SK-N-SH (cell line): ENCODE measurements around the gene PROM1. TPM values are rescaled to one million over a fixed set of nuclear protein-coding genes. Genes with fewer than 3 reads are reported as not detected.

ENCODE experiments used
- CTCF ChIA-PET: fragments of 300-600, 350-600 bp; formaldehyde crosslinking; extraction: SDS; loops from one replicate; lab custom pipeline; 2021; lab: Yijun Ruan, JAX
- POLR2A ChIA-PET: fragments of 350-600 bp; sonication (Branson Sonifier 250); formaldehyde crosslinking; extraction: SDS; loops from one replicate; lab custom pipeline; 2020; ENCODE audit warnings: antibody characterized with exemption, inconsistent platforms; lab: Yijun Ruan, JAX
- DNase-seq: peaks from one replicate; pipeline ENCODE4 v3.0.0; 2012
- H2AFZ ChIP-seq: fragments of 200-600 bp; sonication (generic); 2 replicates; pipeline ENCODE4 v1.8.1; 2016; ENCODE audit warnings: antibody characterized with exemption, mild to moderate bottlenecking, low read depth
- H3F3A ChIP-seq: fragments of 200-600 bp; sonication (generic); replicated peaks from 2 replicates; pipeline ENCODE3; 2016; ENCODE audit warnings: antibody characterized with exemption, mild to moderate bottlenecking; ENCODE audit not compliant: insufficient read depth
- H3K27ac ChIP-seq, 2 experiments: fragments of 200-500 bp in 1 of 2; fragments of 200-600 bp in 1 of 2; sonication (Bioruptor generic) in 1 of 2; sonication (generic), shearing (Covaris generic) in 1 of 2; 2 replicates each; pipeline versions ENCODE4 v1.5.1 to v1.6.1; 2014 to 2016; ENCODE audit warnings: low read depth in 2 of 2, inconsistent platforms in 1 of 2, low read length in 1 of 2, mild to moderate bottlenecking in 1 of 2, mixed read lengths in 1 of 2
- H3K27me3 ChIP-seq: fragments of 200-600 bp; sonication (generic), shearing (Covaris generic); 2 replicates; pipeline ENCODE4 v1.6.1; 2016; ENCODE audit warnings: mixed run types; ENCODE audit not compliant: insufficient read depth
- H3K36me3 ChIP-seq, 2 experiments: fragments of 200-500 bp in 1 of 2; fragments of 200-600 bp in 1 of 2; sonication (Bioruptor generic) in 1 of 2; sonication (generic) in 1 of 2; replicated peaks in 1 of 2; 2 replicates each; pipeline versions ENCODE3 to v1.5.1; 2014 to 2016; ENCODE audit warnings: low read length in 1 of 2, mild to moderate bottlenecking in 1 of 2; ENCODE audit not compliant: insufficient read depth in 2 of 2, control insufficient read depth in 1 of 2
- H3K4me1 ChIP-seq, 2 experiments: fragments of 200-500 bp in 1 of 2; fragments of 200-600 bp in 1 of 2; sonication (Bioruptor generic) in 1 of 2; sonication (generic), shearing (Covaris generic) in 1 of 2; 2 replicates each; pipeline versions ENCODE4 v1.5.1 to v1.6.1; 2014 to 2016; ENCODE audit warnings: low read depth in 1 of 2, low read length in 1 of 2, mixed run types in 1 of 2; ENCODE audit not compliant: insufficient read depth in 2 of 2, control insufficient read depth in 1 of 2
- H3K4me2 ChIP-seq: fragments of 200-600 bp; sonication (generic), shearing (Covaris generic); 2 replicates; pipeline ENCODE4 v1.6.1; 2017; ENCODE audit warnings: mixed run types
- H3K4me3 ChIP-seq, 2 experiments: fragments of 200-500 bp in 1 of 2; fragments of 200-600 bp in 1 of 2; sonication (Bioruptor generic) in 1 of 2; sonication (generic), shearing (Covaris generic) in 1 of 2; 2 replicates each; pipeline versions ENCODE4 v1.5.1 to v1.8.1; 2014 to 2016; ENCODE audit warnings: low read depth in 2 of 2, inconsistent platforms in 1 of 2, low read length in 1 of 2, mild to moderate bottlenecking in 1 of 2, mixed read lengths in 1 of 2, moderate library complexity in 1 of 2
- H3K79me2 ChIP-seq: fragments of 200-600 bp; sonication (generic); 2 replicates; pipeline ENCODE4 v1.8.1; 2017; ENCODE audit warnings: mild to moderate bottlenecking; ENCODE audit not compliant: insufficient read depth
- H3K9ac ChIP-seq: fragments of 200-600 bp; sonication (generic); 2 replicates; pipeline ENCODE4 v1.6.1; 2017; ENCODE audit warnings: mixed run types
- H3K9me2 ChIP-seq: fragments of 200-600 bp; sonication (generic); 2 replicates; pipeline ENCODE4 v1.6.1; 2017; ENCODE audit warnings: mixed run types
- H3K9me3 ChIP-seq: fragments of 200-600 bp; sonication (generic); 2 replicates; pipeline ENCODE4 v1.6.1; 2017; ENCODE audit warnings: mixed run types, mild to moderate bottlenecking, moderate library complexity
- H4K20me1 ChIP-seq: fragments of 200-600 bp; sonication (generic); 2 replicates; pipeline ENCODE4 v1.6.1; 2017; ENCODE audit warnings: mild to moderate bottlenecking, mixed run types; ENCODE audit not compliant: insufficient read depth
- EP300 ChIP-seq, 2 experiments: IDR thresholded peaks; 2 replicates each; pipeline versions ENCODE4 v1.4.0 to v1.6.1; 2012; ENCODE audit warnings: borderline replicate concordance in 1 of 2, low read depth in 1 of 2, low read length in 1 of 2
- EZH2phosphoT487 ChIP-seq: fragments of 200-600 bp; sonication (generic); IDR thresholded peaks from 2 replicates; pipeline ENCODE4 v1.6.1; 2017; ENCODE audit warnings: low read depth, mixed run types, mild to moderate bottlenecking, antibody characterized with exemption, moderate library complexity, borderline replicate concordance
- FOSL2 ChIP-seq: IDR thresholded peaks from 2 replicates; pipeline ENCODE4 v1.4.0; 2012; ENCODE audit warnings: low read depth, mild to moderate bottlenecking, moderate library complexity, borderline replicate concordance
- FOXJ3 ChIP-seq: sonication (generic); formaldehyde crosslinking; IDR thresholded peaks from 2 replicates; pipeline ENCODE4 v1.5.1; 2020; ENCODE audit warnings: mild to moderate bottlenecking, missing genetic modification reagents
- FOXM1 ChIP-seq: IDR thresholded peaks from 2 replicates; pipeline ENCODE4 v1.4.0; 2012; ENCODE audit warnings: low read depth, mild to moderate bottlenecking
- GABPA ChIP-seq: IDR thresholded peaks from 2 replicates; pipeline ENCODE4 v1.4.0; 2012; ENCODE audit warnings: low read depth, mild to moderate bottlenecking
- GATA2 ChIP-seq: sonication (generic); formaldehyde crosslinking; IDR thresholded peaks from 2 replicates; pipeline ENCODE4 v1.5.0; 2020; ENCODE audit warnings: mild to moderate bottlenecking, missing genetic modification reagents
- MEF2A ChIP-seq: IDR thresholded peaks from 2 replicates; pipeline ENCODE4 v1.4.0; 2012; ENCODE audit warnings: low read depth, borderline replicate concordance
- MXI1 ChIP-seq: IDR thresholded peaks from 2 replicates; pipeline ENCODE4 v1.6.1; 2012; ENCODE audit warnings: mild to moderate bottlenecking, low read depth, low read length, improper control_type of control experiment
- NFIC ChIP-seq: IDR thresholded peaks from 2 replicates; pipeline ENCODE4 v1.4.0; 2012; ENCODE audit warnings: borderline replicate concordance
- NRF1 ChIP-seq: IDR thresholded peaks from 2 replicates; pipeline ENCODE4 v1.6.1; 2012; ENCODE audit warnings: low read depth, mild to moderate bottlenecking, low read length
- POLR2AphosphoS5 ChIP-seq: IDR thresholded peaks from 2 replicates; pipeline ENCODE4 v1.6.1; 2012; ENCODE audit warnings: low read depth, low read length
- RCOR1 ChIP-seq: fragments of 150-350 bp; IDR thresholded peaks from 2 replicates; pipeline ENCODE4 v1.6.1; 2017; ENCODE audit warnings: antibody characterized with exemption, low read length
- SMC3 ChIP-seq: IDR thresholded peaks from 2 replicates; pipeline ENCODE4 v1.6.1; 2012; ENCODE audit warnings: low read depth, low read length, improper control_type of control experiment
- TCF12 ChIP-seq: IDR thresholded peaks from 2 replicates; pipeline ENCODE4 v1.4.0; 2012
- TEAD4 ChIP-seq: IDR thresholded peaks from 2 replicates; pipeline ENCODE4 v1.4.0; 2012; ENCODE audit warnings: mild to moderate bottlenecking, borderline replicate concordance; ENCODE audit not compliant: insufficient read depth
- YY1 ChIP-seq: IDR thresholded peaks from 2 replicates; pipeline ENCODE4 v1.4.0; 2012; ENCODE audit warnings: low read depth, mild to moderate bottlenecking
- WGBS: methylation state at CpG from one replicate; pipeline ENCODE4 v1.1.6; 2017; ENCODE audit warnings: low lambda C conversion rate; 5-methylcytosine and 5-hydroxymethylcytosine counted together
- polyA plus RNA-seq, 3 experiments: library from polyadenylated mRNA; depleted of rRNA; stranded (reverse); fragments of >200 nt; gene quantifications; 2 replicates each; pipeline ENCODE4 v1.2.3, GENCODE V29; 2012
- TF ChIP-seq, protein P1 (sequence below): IDR thresholded peaks from 2 replicates; pipeline ENCODE4 v1.4.0; 2012; ENCODE audit warnings: low read depth
- TF ChIP-seq, protein P2 (sequence below): IDR thresholded peaks from 2 replicates; pipeline ENCODE4; 2012
- TF ChIP-seq, protein P3 (sequence below): fragments of 150-350 bp; IDR thresholded peaks from 2 replicates; pipeline ENCODE4 v1.6.1; 2017; ENCODE audit warnings: antibody characterized with exemption, low read length, low read depth, borderline replicate concordance
- TF ChIP-seq, protein P4 (sequence below): fragments of 200-600 bp; sonication (generic); IDR thresholded peaks from 2 replicates; pipeline ENCODE4 v1.6.1; 2017; ENCODE audit warnings: antibody characterized with exemption, mild to moderate bottlenecking, moderate library complexity
- TF ChIP-seq, protein P5 (sequence below): IDR thresholded peaks from 2 replicates; pipeline ENCODE4 v1.4.0; 2012; ENCODE audit warnings: low read depth, borderline replicate concordance

PROM1 gene
- polyA plus RNA-seq, 1 of the 3 experiments (the other 2 are of a cell fraction) = not detected

DNA sequence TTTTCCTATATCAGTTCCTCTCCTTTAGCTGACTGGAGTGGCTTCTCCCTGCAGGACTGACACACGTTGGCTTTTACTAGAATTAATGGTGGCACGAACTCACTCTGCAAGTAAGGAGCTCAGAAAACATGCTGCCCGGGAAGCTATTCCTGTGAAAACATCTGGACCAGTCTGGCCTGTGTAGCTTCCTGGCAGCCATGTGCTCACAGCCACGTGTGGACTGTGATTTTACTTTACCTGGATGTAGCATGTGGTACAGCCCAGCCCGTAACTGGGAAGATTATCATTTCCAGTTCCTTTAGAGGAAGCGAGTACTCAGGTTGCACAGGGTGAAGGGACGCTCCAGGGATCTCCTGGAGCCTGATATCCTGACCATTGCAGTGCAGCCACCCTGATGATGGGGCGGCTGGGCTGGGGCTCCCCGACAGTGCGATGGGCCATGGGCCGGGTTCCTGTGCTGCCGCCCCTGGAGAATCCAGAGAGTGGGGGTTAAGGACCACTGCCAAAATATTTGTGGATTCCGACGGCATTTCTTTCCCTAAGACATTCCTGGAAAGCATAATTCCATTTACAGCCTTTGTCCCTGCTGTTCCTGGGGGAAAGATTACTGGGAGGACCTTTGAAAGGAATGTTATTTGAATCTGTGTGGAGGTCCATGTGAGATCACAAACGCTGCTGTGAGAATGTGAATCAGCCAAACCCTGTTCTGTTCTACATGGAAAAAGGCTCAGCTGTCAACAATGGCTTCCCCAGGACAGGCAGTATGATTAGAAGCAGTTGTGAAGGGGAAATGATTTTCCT, 35.0 kb downstream of the PROM1 start:
- no peaks in the 10 kb centered on the region for H3K9me2 ChIP-seq
- no peak overlapping the region for H3K4me3 ChIP-seq
- H2AFZ ChIP-seq = no peak overlapping the region
- 74% methylated on average over 14 of the region's 15 CpGs for WGBS
- DNase-seq = no peak
- H4K20me1 ChIP-seq = no peaks in the 10 kb centered on the region
- ChIA-PET POLR2A (no interaction called here), CTCF (interaction anchor here (0.8 kb wide), 1 partner anchor 8 kb away, joined by 3 read pairs; no protein-coding TSS in a partner anchor)
- no peak overlapping the region for H3K9ac ChIP-seq
- H3K79me2 ChIP-seq = no peaks in the 10 kb centered on the region
- H3K4me2 ChIP-seq = no peak overlapping the region
- H3F3A ChIP-seq = no peaks in the 10 kb centered on the region
- H3K4me1 ChIP-seq = peaks cover 0 to 2% of the 10 kb centered on the region in 2 experiments; a peak in 2 of 4 replicates
- no peak for TF ChIP-seq MEF2A
- TF ChIP-seq NRF1 = no peak
- TF ChIP-seq YY1 = no peak
- no peak for TF ChIP-seq FOXM1
- TF ChIP-seq, protein P1, sequence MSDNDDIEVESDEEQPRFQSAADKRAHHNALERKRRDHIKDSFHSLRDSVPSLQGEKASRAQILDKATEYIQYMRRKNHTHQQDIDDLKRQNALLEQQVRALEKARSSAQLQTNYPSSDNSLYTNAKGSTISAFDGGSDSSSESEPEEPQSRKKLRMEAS = no peak
- TF ChIP-seq FOSL2 = no peak
- no peaks in the 10 kb centered on the region for H3K36me3 ChIP-seq
- H3K9me3 ChIP-seq = no peaks in the 10 kb centered on the region
- H3K27me3 ChIP-seq = no peaks in the 10 kb centered on the region; the same call in 1 of the 2 replicates
- no peak overlapping the region for H3K27ac ChIP-seq

DNA sequence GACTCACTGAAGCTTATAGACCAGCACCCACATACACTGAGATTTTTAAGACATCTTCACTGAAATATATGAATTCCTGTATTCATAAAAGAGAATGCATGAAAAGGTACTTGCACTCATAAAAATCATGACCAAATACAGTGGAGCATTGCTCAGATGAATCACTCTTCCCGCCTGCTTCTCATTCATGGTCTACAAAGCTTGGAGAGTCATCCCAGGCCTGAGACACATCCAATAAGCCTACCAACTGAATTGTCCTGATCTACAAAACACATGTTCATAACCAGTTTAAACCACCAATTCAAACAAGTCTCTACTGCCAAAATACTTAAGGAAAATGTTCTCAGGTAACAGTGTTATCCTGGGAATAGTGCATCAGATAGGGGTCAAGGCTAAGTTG, 38.1 kb downstream of the PROM1 start:
- Histone ChIP-seq H2AFZ (no peak overlapping the region), H3K79me2 (no peaks in the 10 kb centered on the region), H3K4me3 (no peak overlapping the region), H3K9me2 (no peaks in the 10 kb centered on the region), H3K4me1 (peaks cover 0 to 5% of the 10 kb centered on the region in 2 experiments; a peak in 2 of 4 replicates), H3K27ac (no peak overlapping the region), H3K9me3 (no peaks in the 10 kb centered on the region), H3F3A (no peaks in the 10 kb centered on the region), H3K4me2 (no peak overlapping the region), H3K9ac (no peak overlapping the region), H4K20me1 (no peaks in the 10 kb centered on the region), H3K27me3 (no peaks in the 10 kb centered on the region; the same call in 1 of the 2 replicates), H3K36me3 (no peaks in the 10 kb centered on the region)
- WGBS = 92% methylated on average over 1 of the region's 1 CpG
- ChIA-PET POLR2A (no interaction called here), CTCF (no interaction called here)
- DNase-seq = no peak
- no peak for TF ChIP-seq MXI1
- no peak for TF ChIP-seq YY1
- no peak for TF ChIP-seq TCF12
- no peak for TF ChIP-seq GATA2 (CRISPR knock-in tag)
- no peak for TF ChIP-seq EZH2phosphoT487
- TF ChIP-seq, protein P2, sequence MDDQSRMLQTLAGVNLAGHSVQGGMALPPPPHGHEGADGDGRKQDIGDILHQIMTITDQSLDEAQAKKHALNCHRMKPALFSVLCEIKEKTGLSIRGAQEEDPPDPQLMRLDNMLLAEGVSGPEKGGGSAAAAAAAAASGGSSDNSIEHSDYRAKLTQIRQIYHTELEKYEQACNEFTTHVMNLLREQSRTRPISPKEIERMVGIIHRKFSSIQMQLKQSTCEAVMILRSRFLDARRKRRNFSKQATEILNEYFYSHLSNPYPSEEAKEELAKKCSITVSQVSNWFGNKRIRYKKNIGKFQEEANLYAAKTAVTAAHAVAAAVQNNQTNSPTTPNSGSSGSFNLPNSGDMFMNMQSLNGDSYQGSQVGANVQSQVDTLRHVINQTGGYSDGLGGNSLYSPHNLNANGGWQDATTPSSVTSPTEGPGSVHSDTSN = no peak
- no peak for TF ChIP-seq SMC3
- TF ChIP-seq NFIC = no peak
- TF ChIP-seq FOXJ3 (CRISPR knock-in tag) = no peak
- no peak for TF ChIP-seq TEAD4
- TF ChIP-seq, protein P3, sequence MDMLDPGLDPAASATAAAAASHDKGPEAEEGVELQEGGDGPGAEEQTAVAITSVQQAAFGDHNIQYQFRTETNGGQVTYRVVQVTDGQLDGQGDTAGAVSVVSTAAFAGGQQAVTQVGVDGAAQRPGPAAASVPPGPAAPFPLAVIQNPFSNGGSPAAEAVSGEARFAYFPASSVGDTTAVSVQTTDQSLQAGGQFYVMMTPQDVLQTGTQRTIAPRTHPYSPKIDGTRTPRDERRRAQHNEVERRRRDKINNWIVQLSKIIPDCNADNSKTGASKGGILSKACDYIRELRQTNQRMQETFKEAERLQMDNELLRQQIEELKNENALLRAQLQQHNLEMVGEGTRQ = no peak
- no peak for TF ChIP-seq RCOR1
- no peak for TF ChIP-seq EP300 (IDR thresholded peaks at IDR 0.05; ENCODE audit: borderline replicate concordance in 1 of 2, low read depth in 1 of 2, low read length in 1 of 2)
- TF ChIP-seq, protein P4, sequence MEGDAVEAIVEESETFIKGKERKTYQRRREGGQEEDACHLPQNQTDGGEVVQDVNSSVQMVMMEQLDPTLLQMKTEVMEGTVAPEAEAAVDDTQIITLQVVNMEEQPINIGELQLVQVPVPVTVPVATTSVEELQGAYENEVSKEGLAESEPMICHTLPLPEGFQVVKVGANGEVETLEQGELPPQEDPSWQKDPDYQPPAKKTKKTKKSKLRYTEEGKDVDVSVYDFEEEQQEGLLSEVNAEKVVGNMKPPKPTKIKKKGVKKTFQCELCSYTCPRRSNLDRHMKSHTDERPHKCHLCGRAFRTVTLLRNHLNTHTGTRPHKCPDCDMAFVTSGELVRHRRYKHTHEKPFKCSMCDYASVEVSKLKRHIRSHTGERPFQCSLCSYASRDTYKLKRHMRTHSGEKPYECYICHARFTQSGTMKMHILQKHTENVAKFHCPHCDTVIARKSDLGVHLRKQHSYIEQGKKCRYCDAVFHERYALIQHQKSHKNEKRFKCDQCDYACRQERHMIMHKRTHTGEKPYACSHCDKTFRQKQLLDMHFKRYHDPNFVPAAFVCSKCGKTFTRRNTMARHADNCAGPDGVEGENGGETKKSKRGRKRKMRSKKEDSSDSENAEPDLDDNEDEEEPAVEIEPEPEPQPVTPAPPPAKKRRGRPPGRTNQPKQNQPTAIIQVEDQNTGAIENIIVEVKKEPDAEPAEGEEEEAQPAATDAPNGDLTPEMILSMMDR = no peak
- TF ChIP-seq POLR2AphosphoS5 = no peak
- no peak for TF ChIP-seq MEF2A
- no peak for TF ChIP-seq GABPA
- TF ChIP-seq, protein P5, sequence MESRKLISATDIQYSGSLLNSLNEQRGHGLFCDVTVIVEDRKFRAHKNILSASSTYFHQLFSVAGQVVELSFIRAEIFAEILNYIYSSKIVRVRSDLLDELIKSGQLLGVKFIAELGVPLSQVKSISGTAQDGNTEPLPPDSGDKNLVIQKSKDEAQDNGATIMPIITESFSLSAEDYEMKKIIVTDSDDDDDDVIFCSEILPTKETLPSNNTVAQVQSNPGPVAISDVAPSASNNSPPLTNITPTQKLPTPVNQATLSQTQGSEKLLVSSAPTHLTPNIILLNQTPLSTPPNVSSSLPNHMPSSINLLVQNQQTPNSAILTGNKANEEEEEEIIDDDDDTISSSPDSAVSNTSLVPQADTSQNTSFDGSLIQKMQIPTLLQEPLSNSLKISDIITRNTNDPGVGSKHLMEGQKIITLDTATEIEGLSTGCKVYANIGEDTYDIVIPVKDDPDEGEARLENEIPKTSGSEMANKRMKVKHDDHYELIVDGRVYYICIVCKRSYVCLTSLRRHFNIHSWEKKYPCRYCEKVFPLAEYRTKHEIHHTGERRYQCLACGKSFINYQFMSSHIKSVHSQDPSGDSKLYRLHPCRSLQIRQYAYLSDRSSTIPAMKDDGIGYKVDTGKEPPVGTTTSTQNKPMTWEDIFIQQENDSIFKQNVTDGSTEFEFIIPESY = no peak
